ENCODE measurements around the gene CHMP5.
"Not testable (repeated sequence)": the region's sequence is repeated elsewhere in the genome, so short reads cannot be mapped to it uniquely, and the experiment has no call there.

Gene CHMP5

DNA sequence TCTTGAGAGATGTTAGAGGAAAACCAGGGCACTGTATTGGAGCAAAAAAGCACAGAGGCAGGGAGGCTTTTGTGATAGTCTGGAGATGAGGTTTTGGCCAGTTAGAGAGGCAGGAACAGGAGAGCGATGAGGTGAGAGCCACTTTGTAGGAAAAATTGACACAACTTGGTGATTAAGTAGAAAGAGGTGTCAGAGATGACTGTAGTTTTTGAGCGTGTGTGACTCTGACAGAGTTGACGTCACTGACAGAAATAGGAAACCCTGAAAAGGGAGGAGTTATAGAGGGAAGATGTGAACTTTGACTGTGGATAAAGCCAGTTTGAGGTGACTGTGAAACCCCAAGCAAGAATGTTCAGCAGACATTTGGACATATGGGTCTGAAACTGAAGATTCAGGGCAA lies 41.2 kb downstream of the CHMP5 start:
- POLR2A ChIA-PET, result no interaction called here
- 87% methylated on average over 3 of the region's 3 CpGs for WGBS (ENCODE audit: insufficient coverage)
- DNase-seq, result no peak
- H3K9me3 ChIP-seq (ENCODE audit: control extremely low read depth in 1 of 5, control insufficient read depth in 4 of 5, insufficient read depth in 2 of 5, low read depth in 1 of 5, low read length in 4 of 5), result no peaks in the 10 kb centered on the region
- CTCF ChIA-PET, result interaction anchor here (0.9 to 4.3 kb wide), 3 partner anchors 12 to 19 kb away, joined by 3 to 23 read pairs (median 6); no protein-coding TSS in a partner anchor
- peaks cover 30 to 93% (median 64%) of the 10 kb centered on the region in 4 experiments for H3K36me3 ChIP-seq (ENCODE audit: control insufficient read depth in 4 of 4, insufficient read depth in 4 of 4, low read length in 3 of 4)
- H3K27me3 ChIP-seq (replicated peaks in 2 of 5; ENCODE audit: control insufficient read depth in 4 of 5, insufficient read depth in 5 of 5, low read length in 4 of 5), result no peaks in the 10 kb centered on the region
- no peak overlapping the region for H3K27ac ChIP-seq (ENCODE audit: insufficient read depth in 1 of 2, low read depth in 1 of 2, low read length in 2 of 2, poor library complexity in 1 of 2, severe bottlenecking in 2 of 2)
- peaks cover 0 to 9% (median 5%) of the 10 kb centered on the region in 4 experiments for H3K4me1 ChIP-seq (ENCODE audit: control extremely low read depth in 1 of 4, control insufficient read depth in 4 of 4, insufficient read depth in 4 of 4, low read length in 3 of 4)
- no peak overlapping the region for H3K4me3 ChIP-seq (ENCODE audit: control insufficient read depth in 1 of 7, extremely low read depth in 1 of 7, insufficient read depth in 4 of 7, low read depth in 2 of 7, low read length in 6 of 7)

GRCh38 chr9:33307067-33307466 lies 42.2 kb downstream of the CHMP5 start:
- Histone ChIP-seq H3K9me3 (ENCODE audit: control extremely low read depth in 1 of 5, control insufficient read depth in 4 of 5, insufficient read depth in 2 of 5, low read depth in 1 of 5, low read length in 4 of 5) (no peaks in the 10 kb centered on the region), H3K27me3 (replicated peaks in 2 of 5; ENCODE audit: control insufficient read depth in 4 of 5, insufficient read depth in 5 of 5, low read length in 4 of 5) (no peaks in the 10 kb centered on the region), H3K4me1 (ENCODE audit: control extremely low read depth in 1 of 4, control insufficient read depth in 4 of 4, insufficient read depth in 4 of 4, low read length in 3 of 4) (peaks cover 0 to 9% (median 5%) of the 10 kb centered on the region in 4 experiments), H3K36me3 (ENCODE audit: control insufficient read depth in 4 of 4, insufficient read depth in 4 of 4, low read length in 3 of 4) (peaks cover 29 to 92% (median 67%) of the 10 kb centered on the region in 4 experiments), H3K4me3 (ENCODE audit: control insufficient read depth in 1 of 7, extremely low read depth in 1 of 7, insufficient read depth in 4 of 7, low read depth in 2 of 7, low read length in 6 of 7) (no peak overlapping the region), H3K27ac (ENCODE audit: insufficient read depth in 1 of 2, low read depth in 1 of 2, low read length in 2 of 2, poor library complexity in 1 of 2, severe bottlenecking in 2 of 2) (no peak overlapping the region)
- DNase-seq, result no peak
- WGBS (ENCODE audit: insufficient coverage), result 100% methylated on average over 1 of the region's 1 CpG
- ChIA-PET POLR2A (no interaction called here), CTCF (interaction anchor here (0.7 to 2.2 kb wide), 2 partner anchors 14 to 16 kb away, joined by 3 to 9 read pairs; no protein-coding TSS in a partner anchor)

GRCh38 chr9:33309903-33310302 lies 45.1 kb downstream of the CHMP5 start:
- H3K9me3 ChIP-seq (ENCODE audit: control extremely low read depth in 1 of 5, control insufficient read depth in 4 of 5, insufficient read depth in 2 of 5, low read depth in 1 of 5, low read length in 4 of 5), result no peaks in the 10 kb centered on the region
- no peak for DNase-seq
- no peaks in the 10 kb centered on the region for H3K4me1 ChIP-seq (ENCODE audit: control extremely low read depth in 1 of 4, control insufficient read depth in 4 of 4, insufficient read depth in 4 of 4, low read length in 3 of 4)
- H3K4me3 ChIP-seq (ENCODE audit: control insufficient read depth in 1 of 7, extremely low read depth in 1 of 7, insufficient read depth in 4 of 7, low read depth in 2 of 7, low read length in 6 of 7), result no peak overlapping the region
- WGBS (ENCODE audit: insufficient coverage), result no CpG with 5 or more reads among the region's 1 CpG
- H3K27me3 ChIP-seq (replicated peaks in 2 of 5; ENCODE audit: control insufficient read depth in 4 of 5, insufficient read depth in 5 of 5, low read length in 4 of 5), result no peaks in the 10 kb centered on the region
- POLR2A ChIA-PET, result no interaction called here
- H3K27ac ChIP-seq (ENCODE audit: insufficient read depth in 1 of 2, low read depth in 1 of 2, low read length in 2 of 2, poor library complexity in 1 of 2, severe bottlenecking in 2 of 2), result no peak overlapping the region
- H3K36me3 ChIP-seq (ENCODE audit: control insufficient read depth in 4 of 4, insufficient read depth in 4 of 4, low read length in 3 of 4), result peaks cover 27 to 95% (median 72%) of the 10 kb centered on the region in 4 experiments
- CTCF ChIA-PET, result interaction anchor here (1.0 to 1.3 kb wide), 3 partner anchors 9 to 27 kb away, joined by 3 to 5 read pairs (median 4); no protein-coding TSS in a partner anchor

GRCh38 chr9:33310748-33311147 lies 45.9 kb downstream of the CHMP5 start:
- ChIA-PET CTCF (interaction anchor here (0.9 to 1.2 kb wide), 2 partner anchors 28 to 150 kb away, joined by 3 to 5 read pairs; no protein-coding TSS in a partner anchor), POLR2A (no interaction called here)
- no peak for DNase-seq
- Histone ChIP-seq H3K4me3 (ENCODE audit: control insufficient read depth in 1 of 7, extremely low read depth in 1 of 7, insufficient read depth in 4 of 7, low read depth in 2 of 7, low read length in 6 of 7) (no peak overlapping the region), H3K36me3 (ENCODE audit: control insufficient read depth in 4 of 4, insufficient read depth in 4 of 4, low read length in 3 of 4) (peaks cover 24 to 92% (median 68%) of the 10 kb centered on the region in 4 experiments), H3K9me3 (ENCODE audit: control extremely low read depth in 1 of 5, control insufficient read depth in 4 of 5, insufficient read depth in 2 of 5, low read depth in 1 of 5, low read length in 4 of 5) (no peaks in the 10 kb centered on the region), H3K27ac (ENCODE audit: insufficient read depth in 1 of 2, low read depth in 1 of 2, low read length in 2 of 2, poor library complexity in 1 of 2, severe bottlenecking in 2 of 2) (no peak overlapping the region), H3K27me3 (replicated peaks in 2 of 5; ENCODE audit: control insufficient read depth in 4 of 5, insufficient read depth in 5 of 5, low read length in 4 of 5) (no peaks in the 10 kb centered on the region), H3K4me1 (ENCODE audit: control extremely low read depth in 1 of 4, control insufficient read depth in 4 of 4, insufficient read depth in 4 of 4, low read length in 3 of 4) (no peaks in the 10 kb centered on the region)
- no CpG with 5 or more reads among the region's 2 CpGs for WGBS (ENCODE audit: insufficient coverage)

GRCh38 chr9:33311953-33312352 lies 47.1 kb downstream of the CHMP5 start:
- POLR2A ChIA-PET, result no interaction called here
- CTCF ChIA-PET, result interaction anchor here (0.9 kb wide), 1 partner anchor 16 kb away, joined by 3 read pairs; no protein-coding TSS in a partner anchor
- H3K9me3 ChIP-seq (ENCODE audit: control extremely low read depth in 1 of 5, control insufficient read depth in 4 of 5, insufficient read depth in 2 of 5, low read depth in 1 of 5, low read length in 4 of 5), result no peaks in the 10 kb centered on the region
- WGBS (ENCODE audit: insufficient coverage), result 100% methylated on average over 1 of the region's 2 CpGs
- no peak overlapping the region for H3K4me3 ChIP-seq (ENCODE audit: control insufficient read depth in 1 of 7, extremely low read depth in 1 of 7, insufficient read depth in 4 of 7, low read depth in 2 of 7, low read length in 6 of 7)
- no peaks in the 10 kb centered on the region for H3K27me3 ChIP-seq (replicated peaks in 2 of 5; ENCODE audit: control insufficient read depth in 4 of 5, insufficient read depth in 5 of 5, low read length in 4 of 5)
- no peaks in the 10 kb centered on the region for H3K4me1 ChIP-seq (ENCODE audit: control extremely low read depth in 1 of 4, control insufficient read depth in 4 of 4, insufficient read depth in 4 of 4, low read length in 3 of 4)
- H3K27ac ChIP-seq (ENCODE audit: insufficient read depth in 1 of 2, low read depth in 1 of 2, low read length in 2 of 2, poor library complexity in 1 of 2, severe bottlenecking in 2 of 2), result no peak overlapping the region
- DNase-seq, result no peak
- peaks cover 20 to 88% (median 65%) of the 10 kb centered on the region in 4 experiments for H3K36me3 ChIP-seq (ENCODE audit: control insufficient read depth in 4 of 4, insufficient read depth in 4 of 4, low read length in 3 of 4)

- Histone ChIP-seq H3K4me1 (ENCODE audit: control extremely low read depth in 1 of 4, control insufficient read depth in 4 of 4, insufficient read depth in 4 of 4, low read length in 3 of 4) (no peaks in the 10 kb centered on the region), H3K36me3 (ENCODE audit: control insufficient read depth in 4 of 4, insufficient read depth in 4 of 4, low read length in 3 of 4) (peaks cover 26 to 83% (median 63%) of the 10 kb centered on the region in 4 experiments), H3K4me3 (ENCODE audit: control insufficient read depth in 1 of 7, extremely low read depth in 1 of 7, insufficient read depth in 4 of 7, low read depth in 2 of 7, low read length in 6 of 7) (no peak overlapping the region), H3K27me3 (replicated peaks in 2 of 5; ENCODE audit: control insufficient read depth in 4 of 5, insufficient read depth in 5 of 5, low read length in 4 of 5) (no peaks in the 10 kb centered on the region), H3K9me3 (ENCODE audit: control extremely low read depth in 1 of 5, control insufficient read depth in 4 of 5, insufficient read depth in 2 of 5, low read depth in 1 of 5, low read length in 4 of 5) (no peaks in the 10 kb centered on the region), H3K27ac (ENCODE audit: insufficient read depth in 1 of 2, low read depth in 1 of 2, low read length in 2 of 2, poor library complexity in 1 of 2, severe bottlenecking in 2 of 2) (no peak overlapping the region)
- DNase-seq, result no peak
- whole genome bisulfite sequencing (ENCODE audit: insufficient coverage), result 69% methylated on average over 4 of the region's 5 CpGs
- ChIA-PET POLR2A (interaction anchor here (0.7 kb wide), 1 partner anchor 553 kb away, joined by 3 read pairs; no protein-coding TSS in a partner anchor), CTCF (interaction anchor here (0.9 to 2.7 kb wide), 3 partner anchors 11 to 28 kb away, joined by 3 to 14 read pairs (median 3); partner anchors contain the start of gene NFX1)
Observed at GRCh38 chr9:33315371-33315770, 50.5 kb downstream of the CHMP5 start.

- CTCF ChIA-PET, result interaction anchor here (0.6 to 2.7 kb wide), 7 partner anchors 10 to 39 kb away, joined by 3 to 14 read pairs (median 4); no protein-coding TSS in a partner anchor
- H3K27ac ChIP-seq (ENCODE audit: insufficient read depth in 1 of 2, low read depth in 1 of 2, low read length in 2 of 2, poor library complexity in 1 of 2, severe bottlenecking in 2 of 2); H3K27me3 ChIP-seq (replicated peaks in 2 of 5; ENCODE audit: control insufficient read depth in 4 of 5, insufficient read depth in 5 of 5, low read length in 4 of 5); H3K4me3 ChIP-seq (ENCODE audit: control insufficient read depth in 1 of 7, extremely low read depth in 1 of 7, insufficient read depth in 4 of 7, low read depth in 2 of 7, low read length in 6 of 7); H3K9me3 ChIP-seq (ENCODE audit: control extremely low read depth in 1 of 5, control insufficient read depth in 4 of 5, insufficient read depth in 2 of 5, low read depth in 1 of 5, low read length in 4 of 5); DNase-seq; H3K4me1 ChIP-seq (ENCODE audit: control extremely low read depth in 1 of 4, control insufficient read depth in 4 of 4, insufficient read depth in 4 of 4, low read length in 3 of 4): not testable (repeated sequence)
- peaks cover 33 to 81% (median 65%) of the 10 kb centered on the region in 4 experiments for H3K36me3 ChIP-seq (ENCODE audit: control insufficient read depth in 4 of 4, insufficient read depth in 4 of 4, low read length in 3 of 4)
- WGBS (ENCODE audit: insufficient coverage), result 100% methylated on average over 3 of the region's 3 CpGs
- POLR2A ChIA-PET, result interaction anchor here (0.6 kb wide), 1 partner anchor 792 kb away, joined by 4 read pairs; no protein-coding TSS in a partner anchor
Observed at GRCh38 chr9:33317136-33317535, 52.3 kb downstream of the CHMP5 start.
